HEK293 (cell line): ENCODE measurements around the gene ZFYVE28.

Source experiments
- EGR2 ChIP-seq: fragments of 450-650 bp; formaldehyde crosslinking; IDR thresholded peaks from 2 replicates; pipeline ENCODE4 v1.5.1; 2016; ENCODE audit warnings: low read depth, missing biosample characterization, missing genetic modification characterization
- KLF10 ChIP-seq: fragments of 450-650 bp; IDR thresholded peaks from 2 replicates; pipeline ENCODE4 v1.5.1; 2018; ENCODE audit warnings: missing biosample characterization, mild to moderate bottlenecking, missing genetic modification characterization
- SALL2 ChIP-seq: fragments of 450-650 bp; formaldehyde crosslinking; IDR thresholded peaks from 2 replicates; pipeline ENCODE4 v1.5.0; 2017; ENCODE audit warnings: missing biosample characterization, mild to moderate bottlenecking, missing genetic modification characterization, borderline replicate concordance
- ZNF114 ChIP-seq: fragments of 450-650 bp; formaldehyde crosslinking; IDR thresholded peaks from 2 replicates; pipeline ENCODE4 v1.5.0; 2017; ENCODE audit warnings: missing biosample characterization, missing genetic modification characterization
- ZNF324 ChIP-seq: fragments of 450-650 bp; formaldehyde crosslinking; IDR thresholded peaks from 2 replicates; pipeline ENCODE4 v1.5.1; 2016; ENCODE audit warnings: missing biosample characterization, missing genetic modification characterization
- TF ChIP-seq, protein P1 (sequence below): fragments of 450-650 bp; formaldehyde crosslinking; IDR thresholded peaks from 2 replicates; pipeline ENCODE4 v1.5.1; 2016; ENCODE audit warnings: missing biosample characterization, missing genetic modification characterization
- TF ChIP-seq, protein P2 (sequence below): fragments of 450-650 bp; formaldehyde crosslinking; IDR thresholded peaks from 2 replicates; pipeline ENCODE4 v1.5.1; 2016; ENCODE audit warnings: missing biosample characterization, missing genetic modification characterization
- TF ChIP-seq, protein P3 (sequence below): fragments of 450-650 bp; formaldehyde crosslinking; IDR thresholded peaks from 2 replicates; pipeline ENCODE4 v1.5.1; 2016; ENCODE audit warnings: missing biosample characterization, missing genetic modification characterization
- TF ChIP-seq, protein P4 (sequence below): fragments of 450-650 bp; formaldehyde crosslinking; IDR thresholded peaks from 2 replicates; pipeline ENCODE4 v1.5.1; 2016; ENCODE audit warnings: missing biosample characterization, missing genetic modification characterization
- TF ChIP-seq, protein P5 (sequence below): fragments of 450-650 bp; formaldehyde crosslinking; IDR thresholded peaks from 2 replicates; pipeline ENCODE4 v1.5.1; 2016; ENCODE audit warnings: missing biosample characterization, missing genetic modification characterization, low read depth
- TF ChIP-seq, protein P6 (sequence below): fragments of 450-650 bp; formaldehyde crosslinking; IDR thresholded peaks from 2 replicates; pipeline ENCODE4 v1.5.1; 2016; ENCODE audit warnings: missing biosample characterization, missing genetic modification characterization

DNA sequence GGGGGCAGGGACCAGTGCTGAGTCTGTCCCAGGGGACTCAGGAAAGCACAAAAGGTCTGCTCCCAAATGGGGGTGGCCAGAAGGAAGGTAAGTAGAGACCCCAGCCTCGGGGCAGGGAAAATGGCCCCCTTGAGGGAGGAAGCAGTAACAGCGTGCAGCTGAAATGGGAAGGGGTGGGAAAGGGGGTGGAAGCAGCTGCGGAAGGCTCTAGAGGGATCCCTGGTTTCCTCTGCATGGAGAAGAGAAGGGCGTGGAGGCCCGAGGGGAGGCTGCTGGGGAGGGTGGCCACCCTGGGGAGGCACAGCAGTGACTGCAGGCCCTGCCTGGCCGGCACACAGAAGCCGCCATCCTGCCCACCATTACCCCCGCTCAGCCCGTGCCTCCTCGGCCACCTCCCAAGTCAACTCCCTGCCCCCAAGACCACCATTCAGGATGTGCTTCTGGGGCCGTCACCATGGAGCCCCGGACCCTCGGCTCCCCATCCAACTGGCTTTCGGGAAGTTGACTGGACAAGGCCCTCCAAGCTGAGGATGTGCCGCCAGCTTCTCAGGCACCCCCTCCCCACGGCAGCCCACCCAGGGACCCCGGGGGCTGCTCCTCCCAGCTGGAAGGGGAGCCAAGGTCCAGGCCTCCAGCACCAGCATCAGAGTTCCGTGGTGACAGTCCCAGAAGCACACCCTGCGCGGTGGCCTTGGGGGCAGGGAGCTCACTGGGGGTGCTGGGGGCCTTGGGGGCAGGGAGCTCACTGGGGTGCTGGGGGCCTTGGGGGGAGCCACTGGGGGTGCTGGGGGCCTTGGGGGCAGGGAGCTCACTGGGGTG is 23.9 kb upstream of the ZFYVE28 start:
- TF ChIP-seq, protein P1, sequence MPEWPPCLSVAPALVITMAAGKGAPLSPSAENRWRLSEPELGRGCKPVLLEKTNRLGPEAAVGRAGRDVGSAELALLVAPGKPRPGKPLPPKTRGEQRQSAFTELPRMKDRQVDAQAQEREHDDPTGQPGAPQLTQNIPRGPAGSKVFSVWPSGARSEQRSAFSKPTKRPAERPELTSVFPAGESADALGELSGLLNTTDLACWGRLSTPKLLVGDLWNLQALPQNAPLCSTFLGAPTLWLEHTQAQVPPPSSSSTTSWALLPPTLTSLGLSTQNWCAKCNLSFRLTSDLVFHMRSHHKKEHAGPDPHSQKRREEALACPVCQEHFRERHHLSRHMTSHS (tag by site-specific recombination): no peak
- TF ChIP-seq, protein P2, sequence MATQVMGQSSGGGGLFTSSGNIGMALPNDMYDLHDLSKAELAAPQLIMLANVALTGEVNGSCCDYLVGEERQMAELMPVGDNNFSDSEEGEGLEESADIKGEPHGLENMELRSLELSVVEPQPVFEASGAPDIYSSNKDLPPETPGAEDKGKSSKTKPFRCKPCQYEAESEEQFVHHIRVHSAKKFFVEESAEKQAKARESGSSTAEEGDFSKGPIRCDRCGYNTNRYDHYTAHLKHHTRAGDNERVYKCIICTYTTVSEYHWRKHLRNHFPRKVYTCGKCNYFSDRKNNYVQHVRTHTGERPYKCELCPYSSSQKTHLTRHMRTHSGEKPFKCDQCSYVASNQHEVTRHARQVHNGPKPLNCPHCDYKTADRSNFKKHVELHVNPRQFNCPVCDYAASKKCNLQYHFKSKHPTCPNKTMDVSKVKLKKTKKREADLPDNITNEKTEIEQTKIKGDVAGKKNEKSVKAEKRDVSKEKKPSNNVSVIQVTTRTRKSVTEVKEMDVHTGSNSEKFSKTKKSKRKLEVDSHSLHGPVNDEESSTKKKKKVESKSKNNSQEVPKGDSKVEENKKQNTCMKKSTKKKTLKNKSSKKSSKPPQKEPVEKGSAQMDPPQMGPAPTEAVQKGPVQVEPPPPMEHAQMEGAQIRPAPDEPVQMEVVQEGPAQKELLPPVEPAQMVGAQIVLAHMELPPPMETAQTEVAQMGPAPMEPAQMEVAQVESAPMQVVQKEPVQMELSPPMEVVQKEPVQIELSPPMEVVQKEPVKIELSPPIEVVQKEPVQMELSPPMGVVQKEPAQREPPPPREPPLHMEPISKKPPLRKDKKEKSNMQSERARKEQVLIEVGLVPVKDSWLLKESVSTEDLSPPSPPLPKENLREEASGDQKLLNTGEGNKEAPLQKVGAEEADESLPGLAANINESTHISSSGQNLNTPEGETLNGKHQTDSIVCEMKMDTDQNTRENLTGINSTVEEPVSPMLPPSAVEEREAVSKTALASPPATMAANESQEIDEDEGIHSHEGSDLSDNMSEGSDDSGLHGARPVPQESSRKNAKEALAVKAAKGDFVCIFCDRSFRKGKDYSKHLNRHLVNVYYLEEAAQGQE (tag by site-specific recombination): no peak
- TF ChIP-seq SALL2 (tag by site-specific recombination): no peak
- TF ChIP-seq ZNF324 (tag by site-specific recombination): no peak
- TF ChIP-seq, protein P3, sequence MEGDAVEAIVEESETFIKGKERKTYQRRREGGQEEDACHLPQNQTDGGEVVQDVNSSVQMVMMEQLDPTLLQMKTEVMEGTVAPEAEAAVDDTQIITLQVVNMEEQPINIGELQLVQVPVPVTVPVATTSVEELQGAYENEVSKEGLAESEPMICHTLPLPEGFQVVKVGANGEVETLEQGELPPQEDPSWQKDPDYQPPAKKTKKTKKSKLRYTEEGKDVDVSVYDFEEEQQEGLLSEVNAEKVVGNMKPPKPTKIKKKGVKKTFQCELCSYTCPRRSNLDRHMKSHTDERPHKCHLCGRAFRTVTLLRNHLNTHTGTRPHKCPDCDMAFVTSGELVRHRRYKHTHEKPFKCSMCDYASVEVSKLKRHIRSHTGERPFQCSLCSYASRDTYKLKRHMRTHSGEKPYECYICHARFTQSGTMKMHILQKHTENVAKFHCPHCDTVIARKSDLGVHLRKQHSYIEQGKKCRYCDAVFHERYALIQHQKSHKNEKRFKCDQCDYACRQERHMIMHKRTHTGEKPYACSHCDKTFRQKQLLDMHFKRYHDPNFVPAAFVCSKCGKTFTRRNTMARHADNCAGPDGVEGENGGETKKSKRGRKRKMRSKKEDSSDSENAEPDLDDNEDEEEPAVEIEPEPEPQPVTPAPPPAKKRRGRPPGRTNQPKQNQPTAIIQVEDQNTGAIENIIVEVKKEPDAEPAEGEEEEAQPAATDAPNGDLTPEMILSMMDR (tag by site-specific recombination): no peak
- TF ChIP-seq, protein P4, sequence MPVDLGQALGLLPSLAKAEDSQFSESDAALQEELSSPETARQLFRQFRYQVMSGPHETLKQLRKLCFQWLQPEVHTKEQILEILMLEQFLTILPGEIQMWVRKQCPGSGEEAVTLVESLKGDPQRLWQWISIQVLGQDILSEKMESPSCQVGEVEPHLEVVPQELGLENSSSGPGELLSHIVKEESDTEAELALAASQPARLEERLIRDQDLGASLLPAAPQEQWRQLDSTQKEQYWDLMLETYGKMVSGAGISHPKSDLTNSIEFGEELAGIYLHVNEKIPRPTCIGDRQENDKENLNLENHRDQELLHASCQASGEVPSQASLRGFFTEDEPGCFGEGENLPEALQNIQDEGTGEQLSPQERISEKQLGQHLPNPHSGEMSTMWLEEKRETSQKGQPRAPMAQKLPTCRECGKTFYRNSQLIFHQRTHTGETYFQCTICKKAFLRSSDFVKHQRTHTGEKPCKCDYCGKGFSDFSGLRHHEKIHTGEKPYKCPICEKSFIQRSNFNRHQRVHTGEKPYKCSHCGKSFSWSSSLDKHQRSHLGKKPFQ (tag by site-specific recombination): no peak
- TF ChIP-seq ZNF114: no peak
- no peak for TF ChIP-seq EGR2 (tag by site-specific recombination)
- no peak for TF ChIP-seq KLF10 (tag by site-specific recombination)
- TF ChIP-seq, protein P5, sequence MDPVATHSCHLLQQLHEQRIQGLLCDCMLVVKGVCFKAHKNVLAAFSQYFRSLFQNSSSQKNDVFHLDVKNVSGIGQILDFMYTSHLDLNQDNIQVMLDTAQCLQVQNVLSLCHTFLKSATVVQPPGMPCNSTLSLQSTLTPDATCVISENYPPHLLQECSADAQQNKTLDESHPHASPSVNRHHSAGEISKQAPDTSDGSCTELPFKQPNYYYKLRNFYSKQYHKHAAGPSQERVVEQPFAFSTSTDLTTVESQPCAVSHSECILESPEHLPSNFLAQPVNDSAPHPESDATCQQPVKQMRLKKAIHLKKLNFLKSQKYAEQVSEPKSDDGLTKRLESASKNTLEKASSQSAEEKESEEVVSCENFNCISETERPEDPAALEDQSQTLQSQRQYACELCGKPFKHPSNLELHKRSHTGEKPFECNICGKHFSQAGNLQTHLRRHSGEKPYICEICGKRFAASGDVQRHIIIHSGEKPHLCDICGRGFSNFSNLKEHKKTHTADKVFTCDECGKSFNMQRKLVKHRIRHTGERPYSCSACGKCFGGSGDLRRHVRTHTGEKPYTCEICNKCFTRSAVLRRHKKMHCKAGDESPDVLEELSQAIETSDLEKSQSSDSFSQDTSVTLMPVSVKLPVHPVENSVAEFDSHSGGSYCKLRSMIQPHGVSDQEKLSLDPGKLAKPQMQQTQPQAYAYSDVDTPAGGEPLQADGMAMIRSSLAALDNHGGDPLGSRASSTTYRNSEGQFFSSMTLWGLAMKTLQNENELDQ (tag by site-specific recombination): no peak
- TF ChIP-seq, protein P6, sequence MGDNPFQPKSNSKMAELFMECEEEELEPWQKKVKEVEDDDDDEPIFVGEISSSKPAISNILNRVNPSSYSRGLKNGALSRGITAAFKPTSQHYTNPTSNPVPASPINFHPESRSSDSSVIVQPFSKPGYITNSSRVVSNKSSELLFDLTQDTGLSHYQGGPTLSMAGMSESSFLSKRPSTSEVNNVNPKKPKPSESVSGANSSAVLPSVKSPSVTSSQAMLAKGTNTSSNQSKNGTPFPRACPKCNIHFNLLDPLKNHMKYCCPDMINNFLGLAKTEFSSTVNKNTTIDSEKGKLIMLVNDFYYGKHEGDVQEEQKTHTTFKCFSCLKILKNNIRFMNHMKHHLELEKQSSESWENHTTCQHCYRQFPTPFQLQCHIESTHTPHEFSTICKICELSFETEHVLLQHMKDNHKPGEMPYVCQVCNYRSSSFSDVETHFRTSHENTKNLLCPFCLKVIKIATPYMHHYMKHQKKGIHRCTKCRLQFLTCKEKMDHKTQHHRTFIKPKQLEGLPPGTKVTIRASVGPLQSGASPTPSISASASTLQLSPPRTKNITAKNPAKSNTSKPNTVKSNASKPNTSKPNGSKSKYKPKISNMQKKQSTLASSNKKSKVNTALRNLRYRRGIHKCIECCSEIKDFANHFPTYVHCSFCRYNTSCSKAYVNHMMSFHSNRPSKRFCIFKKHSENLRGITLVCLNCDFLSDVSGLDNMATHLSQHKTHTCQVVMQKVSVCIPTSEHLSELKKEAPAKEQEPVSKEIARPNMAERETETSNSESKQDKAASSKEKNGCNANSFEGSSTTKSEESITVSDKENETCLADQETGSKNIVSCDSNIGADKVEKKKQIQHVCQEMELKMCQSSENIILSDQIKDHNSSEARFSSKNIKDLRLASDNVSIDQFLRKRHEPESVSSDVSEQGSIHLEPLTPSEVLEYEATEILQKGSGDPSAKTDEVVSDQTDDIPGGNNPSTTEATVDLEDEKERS (tag by site-specific recombination): no peak
